ENCODE measurements around the gene RSAD2. TPM values are rescaled to one million over a fixed set of nuclear protein-coding genes. Genes with fewer than 3 reads are reported as not detected.

RSAD2 gene
- total and polyA plus RNA-seq, 2 donors (not counting 3 experiments of a cell fraction or from before 2014, with no cell fraction given): 0.03 to 0.18 TPM

DNA sequence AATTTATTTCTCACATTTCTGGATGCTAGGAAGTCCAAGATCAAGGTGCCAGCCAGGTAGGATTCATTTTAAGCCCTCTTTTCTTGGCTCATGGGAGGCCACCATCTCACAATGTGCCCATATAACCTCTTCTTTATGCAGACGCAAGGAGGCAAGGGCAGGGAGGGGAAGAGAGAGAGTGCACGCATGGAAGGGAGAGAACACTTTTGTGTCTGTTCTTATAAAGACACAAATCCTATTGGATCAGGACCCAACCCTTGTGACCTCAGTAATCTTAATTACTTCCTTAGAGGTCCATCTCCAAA is 44.3 kb upstream of the RSAD2 start:
- dilution Hi-C loops (cut with MboI; ENCODE audit: extremely low pct_ligation_motif_present, low sequenced_read_pairs) (no loop called here), intact Hi-C loops (cut with micrococcal nuclease) (no loop called here)
- Histone ChIP-seq H3K4me2 (ENCODE audit: insufficient read depth, low read length) (no peak overlapping the region), H3K9me1 (replicated peaks; ENCODE audit: control insufficient read depth, extremely low read depth, insufficient read depth, low read length) (no peaks in the 10 kb centered on the region), H4K20me1 (replicated peaks; ENCODE audit: control insufficient read depth, extremely low read depth, insufficient read depth, low read length) (no peaks in the 10 kb centered on the region), H3K9ac (replicated peaks; ENCODE audit: extremely low read depth, insufficient read depth, low read length) (no peak overlapping the region), H3K27me3 (ENCODE audit: control insufficient read depth in 2 of 2, insufficient read depth in 2 of 2, low read length in 2 of 2) (no peaks in the 10 kb centered on the region), H3K4me1 (ENCODE audit: control insufficient read depth, extremely low read depth, insufficient read depth, low read length) (no peaks in the 10 kb centered on the region), H3K36me3 (ENCODE audit: control insufficient read depth in 2 of 2, extremely low read depth in 1 of 2, insufficient read depth in 2 of 2, low read length in 2 of 2) (no peaks in the 10 kb centered on the region), H3K27ac (ENCODE audit: insufficient read depth, low read depth, low read length) (no peak overlapping the region), H2AFZ (ENCODE audit: low read depth, low read length) (no peak overlapping the region), H3K4me3 (replicated peaks in 1 of 3; ENCODE audit: insufficient read depth in 1 of 3, low read depth in 1 of 3, low read length in 3 of 3) (no peak overlapping the region), H3K79me2 (ENCODE audit: control insufficient read depth, insufficient read depth, low read length) (no peaks in the 10 kb centered on the region), H3K9me3 (replicated peaks; ENCODE audit: control insufficient read depth, insufficient read depth, low read length) (no peaks in the 10 kb centered on the region)
- CTCF ChIA-PET: no interaction called here
- BruUV-seq (replicated peaks): no TSS peak
- POLR2A ChIA-PET: no interaction called here
- DNase-seq (ENCODE audit: low read depth, low spot score): no peak
- FAIRE-seq: no peak
- no peak for TF ChIP-seq MAX (IDR thresholded peaks at IDR 0.05; ENCODE audit: insufficient read depth, insufficient read length)
- TF ChIP-seq, protein P1, sequence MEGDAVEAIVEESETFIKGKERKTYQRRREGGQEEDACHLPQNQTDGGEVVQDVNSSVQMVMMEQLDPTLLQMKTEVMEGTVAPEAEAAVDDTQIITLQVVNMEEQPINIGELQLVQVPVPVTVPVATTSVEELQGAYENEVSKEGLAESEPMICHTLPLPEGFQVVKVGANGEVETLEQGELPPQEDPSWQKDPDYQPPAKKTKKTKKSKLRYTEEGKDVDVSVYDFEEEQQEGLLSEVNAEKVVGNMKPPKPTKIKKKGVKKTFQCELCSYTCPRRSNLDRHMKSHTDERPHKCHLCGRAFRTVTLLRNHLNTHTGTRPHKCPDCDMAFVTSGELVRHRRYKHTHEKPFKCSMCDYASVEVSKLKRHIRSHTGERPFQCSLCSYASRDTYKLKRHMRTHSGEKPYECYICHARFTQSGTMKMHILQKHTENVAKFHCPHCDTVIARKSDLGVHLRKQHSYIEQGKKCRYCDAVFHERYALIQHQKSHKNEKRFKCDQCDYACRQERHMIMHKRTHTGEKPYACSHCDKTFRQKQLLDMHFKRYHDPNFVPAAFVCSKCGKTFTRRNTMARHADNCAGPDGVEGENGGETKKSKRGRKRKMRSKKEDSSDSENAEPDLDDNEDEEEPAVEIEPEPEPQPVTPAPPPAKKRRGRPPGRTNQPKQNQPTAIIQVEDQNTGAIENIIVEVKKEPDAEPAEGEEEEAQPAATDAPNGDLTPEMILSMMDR (IDR thresholded peaks at IDR 0.05; ENCODE audit: extremely low read depth in 1 of 2, insufficient read depth in 1 of 2, low read depth in 1 of 2, low read length in 2 of 2): no peak
- TF ChIP-seq EZH2 (IDR thresholded peaks at IDR 0.05; ENCODE audit: borderline replicate concordance, low read depth, low read length, severe bottlenecking): no peak
- no peak for TF ChIP-seq JUN (IDR thresholded peaks at IDR 0.05; ENCODE audit: borderline replicate concordance, insufficient read depth, insufficient read length, low read depth)
- no peak for TF ChIP-seq POLR2A (IDR thresholded peaks at IDR 0.05; ENCODE audit: low read depth, low read length)
- no peak for TF ChIP-seq FOS (IDR thresholded peaks at IDR 0.05; ENCODE audit: borderline replicate concordance, insufficient read depth, low read length)
- no peak for TF ChIP-seq MYC (IDR thresholded peaks at IDR 0.05; ENCODE audit: low read depth, low read length)

GRCh38 chr2:6834163-6834562 is 43.4 kb upstream of the RSAD2 start:
- H3K4me1 ChIP-seq (ENCODE audit: control insufficient read depth, extremely low read depth, insufficient read depth, low read length): no peaks in the 10 kb centered on the region
- ChIA-PET CTCF (no interaction called here), POLR2A (no interaction called here)
- no peak overlapping the region for H2AFZ ChIP-seq (ENCODE audit: low read depth, low read length)
- H3K9ac ChIP-seq (replicated peaks; ENCODE audit: extremely low read depth, insufficient read depth, low read length): no peak overlapping the region
- no peaks in the 10 kb centered on the region for H4K20me1 ChIP-seq (replicated peaks; ENCODE audit: control insufficient read depth, extremely low read depth, insufficient read depth, low read length)
- no peaks in the 10 kb centered on the region for H3K9me1 ChIP-seq (replicated peaks; ENCODE audit: control insufficient read depth, extremely low read depth, insufficient read depth, low read length)
- H3K9me3 ChIP-seq (replicated peaks; ENCODE audit: control insufficient read depth, insufficient read depth, low read length): no peaks in the 10 kb centered on the region
- H3K4me2 ChIP-seq (ENCODE audit: insufficient read depth, low read length): no peak overlapping the region
- H3K27me3 ChIP-seq (ENCODE audit: control insufficient read depth in 2 of 2, insufficient read depth in 2 of 2, low read length in 2 of 2): no peaks in the 10 kb centered on the region
- BruUV-seq (replicated peaks): no TSS peak
- intact Hi-C loops (cut with micrococcal nuclease): no loop called here
- H3K4me3 ChIP-seq (replicated peaks in 1 of 3; ENCODE audit: insufficient read depth in 1 of 3, low read depth in 1 of 3, low read length in 3 of 3): no peak overlapping the region
- DNase-seq (ENCODE audit: low read depth, low spot score) (no peak), FAIRE-seq (no peak)
- no peaks in the 10 kb centered on the region for H3K36me3 ChIP-seq (ENCODE audit: control insufficient read depth in 2 of 2, extremely low read depth in 1 of 2, insufficient read depth in 2 of 2, low read length in 2 of 2)
- TF ChIP-seq GATA2 (IDR thresholded peaks at IDR 0.05; ENCODE audit: insufficient read depth, insufficient read length, low read depth, low read length) (no peak), POLR2A (IDR thresholded peaks at IDR 0.05; ENCODE audit: low read depth, low read length) (no peak), POLR2AphosphoS5 (IDR thresholded peaks at IDR 0.05; ENCODE audit: insufficient read depth, low read depth, low read length) (no peak), JUN (IDR thresholded peaks at IDR 0.05; ENCODE audit: borderline replicate concordance, insufficient read depth, insufficient read length, low read depth) (no peak), MAX (IDR thresholded peaks at IDR 0.05; ENCODE audit: insufficient read depth, insufficient read length) (no peak), EZH2 (IDR thresholded peaks at IDR 0.05; ENCODE audit: borderline replicate concordance, low read depth, low read length, severe bottlenecking) (no peak), FOS (IDR thresholded peaks at IDR 0.05; ENCODE audit: borderline replicate concordance, insufficient read depth, low read length) (no peak), MYC (IDR thresholded peaks at IDR 0.05; ENCODE audit: low read depth, low read length) (no peak)
- TF ChIP-seq, protein P1 (IDR thresholded peaks at IDR 0.05; ENCODE audit: extremely low read depth in 1 of 2, insufficient read depth in 1 of 2, low read depth in 1 of 2, low read length in 2 of 2): no peak
- H3K27ac ChIP-seq (ENCODE audit: insufficient read depth, low read depth, low read length): no peak overlapping the region
- dilution Hi-C loops (cut with MboI; ENCODE audit: extremely low pct_ligation_motif_present, low sequenced_read_pairs): no loop called here
- no peaks in the 10 kb centered on the region for H3K79me2 ChIP-seq (ENCODE audit: control insufficient read depth, insufficient read depth, low read length)
